Ishikawa (cell line): ENCODE results near the gene ACER3.

Source experiments
- CEBPB ChIP-seq: IDR thresholded peaks from 2 replicates; pipeline ENCODE4 v1.6.1; 2012
- CREB1 ChIP-seq: IDR thresholded peaks from 2 replicates; pipeline ENCODE4 v1.6.1; 2012; ENCODE audit warnings: low read depth
- EGR1 ChIP-seq: IDR thresholded peaks from 2 replicates; pipeline ENCODE4 v1.6.1; 2012
- EP300 ChIP-seq: IDR thresholded peaks from 2 replicates; pipeline ENCODE4 v1.6.1; 2012; ENCODE audit warnings: borderline replicate concordance
- FOXM1 ChIP-seq: IDR thresholded peaks from 2 replicates; pipeline ENCODE4 v1.6.1; 2012; ENCODE audit warnings: low read depth, borderline replicate concordance
- NFIC ChIP-seq: IDR thresholded peaks from 2 replicates; pipeline ENCODE4 v1.6.1; 2012
- RAD21 ChIP-seq: IDR thresholded peaks from 2 replicates; pipeline ENCODE4 v1.6.1; 2012; ENCODE audit warnings: low read depth
- TAF1 ChIP-seq: IDR thresholded peaks from 2 replicates; pipeline ENCODE4 v1.6.1; 2012; ENCODE audit warnings: low read depth, mild to moderate bottlenecking
- TCF12 ChIP-seq: IDR thresholded peaks from 2 replicates; pipeline ENCODE4 v1.6.1; 2012; ENCODE audit warnings: low read depth
- TEAD4 ChIP-seq: IDR thresholded peaks from 2 replicates; pipeline ENCODE4 v1.6.1; 2012
- YY1 ChIP-seq: IDR thresholded peaks from 2 replicates; pipeline ENCODE4 v1.6.1; 2012; ENCODE audit warnings: low read depth
- ZBTB7A ChIP-seq: IDR thresholded peaks from 2 replicates; pipeline ENCODE4 v1.6.1; 2012; ENCODE audit warnings: low read depth
- TF ChIP-seq, protein P1 (sequence below): IDR thresholded peaks from 2 replicates; pipeline ENCODE4 v1.6.1; 2012
- TF ChIP-seq, protein P2 (sequence below): IDR thresholded peaks from 2 replicates; pipeline ENCODE4 v1.6.1; 2012; ENCODE audit warnings: low read depth, mild to moderate bottlenecking
- TF ChIP-seq, protein P3 (sequence below): IDR thresholded peaks from 2 replicates; pipeline ENCODE4 v1.6.1; 2012

Gene ACER3

DNA sequence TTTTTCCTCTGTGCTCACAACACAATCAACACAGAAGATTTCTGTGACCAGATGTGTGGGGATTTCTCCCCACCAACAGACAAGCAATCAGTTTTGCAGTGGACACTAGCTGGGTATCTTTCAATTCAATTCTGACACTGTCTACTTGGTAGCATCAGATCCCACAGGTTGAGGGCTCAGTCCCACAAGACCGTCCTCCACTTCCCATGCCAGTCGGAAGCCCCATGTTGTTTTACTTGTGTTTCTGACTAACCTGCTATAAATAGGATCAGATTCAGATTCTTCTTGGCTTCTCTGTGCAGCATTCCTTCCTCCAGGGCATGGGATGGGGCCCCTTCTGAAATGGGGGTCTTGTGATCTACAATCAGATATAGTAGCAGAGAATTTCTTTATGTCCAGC, 19.6 kb downstream of the ACER3 start:
- TF ChIP-seq, protein P1, sequence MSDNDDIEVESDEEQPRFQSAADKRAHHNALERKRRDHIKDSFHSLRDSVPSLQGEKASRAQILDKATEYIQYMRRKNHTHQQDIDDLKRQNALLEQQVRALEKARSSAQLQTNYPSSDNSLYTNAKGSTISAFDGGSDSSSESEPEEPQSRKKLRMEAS = no peak
- no peak for TF ChIP-seq EP300
- TF ChIP-seq YY1 = no peak
- TF ChIP-seq, protein P2, sequence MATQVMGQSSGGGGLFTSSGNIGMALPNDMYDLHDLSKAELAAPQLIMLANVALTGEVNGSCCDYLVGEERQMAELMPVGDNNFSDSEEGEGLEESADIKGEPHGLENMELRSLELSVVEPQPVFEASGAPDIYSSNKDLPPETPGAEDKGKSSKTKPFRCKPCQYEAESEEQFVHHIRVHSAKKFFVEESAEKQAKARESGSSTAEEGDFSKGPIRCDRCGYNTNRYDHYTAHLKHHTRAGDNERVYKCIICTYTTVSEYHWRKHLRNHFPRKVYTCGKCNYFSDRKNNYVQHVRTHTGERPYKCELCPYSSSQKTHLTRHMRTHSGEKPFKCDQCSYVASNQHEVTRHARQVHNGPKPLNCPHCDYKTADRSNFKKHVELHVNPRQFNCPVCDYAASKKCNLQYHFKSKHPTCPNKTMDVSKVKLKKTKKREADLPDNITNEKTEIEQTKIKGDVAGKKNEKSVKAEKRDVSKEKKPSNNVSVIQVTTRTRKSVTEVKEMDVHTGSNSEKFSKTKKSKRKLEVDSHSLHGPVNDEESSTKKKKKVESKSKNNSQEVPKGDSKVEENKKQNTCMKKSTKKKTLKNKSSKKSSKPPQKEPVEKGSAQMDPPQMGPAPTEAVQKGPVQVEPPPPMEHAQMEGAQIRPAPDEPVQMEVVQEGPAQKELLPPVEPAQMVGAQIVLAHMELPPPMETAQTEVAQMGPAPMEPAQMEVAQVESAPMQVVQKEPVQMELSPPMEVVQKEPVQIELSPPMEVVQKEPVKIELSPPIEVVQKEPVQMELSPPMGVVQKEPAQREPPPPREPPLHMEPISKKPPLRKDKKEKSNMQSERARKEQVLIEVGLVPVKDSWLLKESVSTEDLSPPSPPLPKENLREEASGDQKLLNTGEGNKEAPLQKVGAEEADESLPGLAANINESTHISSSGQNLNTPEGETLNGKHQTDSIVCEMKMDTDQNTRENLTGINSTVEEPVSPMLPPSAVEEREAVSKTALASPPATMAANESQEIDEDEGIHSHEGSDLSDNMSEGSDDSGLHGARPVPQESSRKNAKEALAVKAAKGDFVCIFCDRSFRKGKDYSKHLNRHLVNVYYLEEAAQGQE = no peak
- TF ChIP-seq, protein P3, sequence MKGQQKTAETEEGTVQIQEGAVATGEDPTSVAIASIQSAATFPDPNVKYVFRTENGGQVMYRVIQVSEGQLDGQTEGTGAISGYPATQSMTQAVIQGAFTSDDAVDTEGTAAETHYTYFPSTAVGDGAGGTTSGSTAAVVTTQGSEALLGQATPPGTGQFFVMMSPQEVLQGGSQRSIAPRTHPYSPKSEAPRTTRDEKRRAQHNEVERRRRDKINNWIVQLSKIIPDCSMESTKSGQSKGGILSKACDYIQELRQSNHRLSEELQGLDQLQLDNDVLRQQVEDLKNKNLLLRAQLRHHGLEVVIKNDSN = no peak
- no peak for TF ChIP-seq TEAD4
- TF ChIP-seq FOXM1 = no peak
- no peak for TF ChIP-seq EGR1
- TF ChIP-seq NFIC = no peak
- TF ChIP-seq RAD21 = no peak
- TF ChIP-seq TAF1 = no peak
- TF ChIP-seq ZBTB7A = no peak
- no peak for TF ChIP-seq CREB1
- no peak for TF ChIP-seq TCF12
- no peak for TF ChIP-seq CEBPB

DNA sequence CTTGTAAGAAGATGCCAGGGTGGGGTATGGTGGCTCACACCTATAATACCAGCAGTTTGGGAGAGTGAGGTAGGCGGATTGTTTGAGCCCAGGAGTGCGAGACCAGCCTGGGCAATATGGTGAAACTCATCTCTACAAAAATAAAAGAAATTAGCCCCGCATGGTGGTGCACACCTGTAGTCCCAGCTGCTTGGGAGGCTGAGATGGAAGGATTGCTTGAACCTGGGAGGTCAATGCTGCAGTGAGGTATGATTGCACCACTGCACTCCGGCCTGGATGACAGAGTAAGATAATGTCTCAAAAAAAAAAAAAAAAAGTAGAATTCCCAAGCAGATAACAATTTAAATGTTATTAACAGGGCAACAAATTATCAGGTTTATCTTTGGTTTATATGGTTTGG, 20.2 kb downstream of the ACER3 start:
- TF ChIP-seq CREB1 (no peak), YY1 (no peak), NFIC (no peak), CEBPB (no peak), TAF1 (no peak), FOXM1 (no peak), TCF12 (no peak), RAD21 (no peak), ZBTB7A (no peak), TEAD4 (no peak)
- TF ChIP-seq, protein P2 = no peak

DNA sequence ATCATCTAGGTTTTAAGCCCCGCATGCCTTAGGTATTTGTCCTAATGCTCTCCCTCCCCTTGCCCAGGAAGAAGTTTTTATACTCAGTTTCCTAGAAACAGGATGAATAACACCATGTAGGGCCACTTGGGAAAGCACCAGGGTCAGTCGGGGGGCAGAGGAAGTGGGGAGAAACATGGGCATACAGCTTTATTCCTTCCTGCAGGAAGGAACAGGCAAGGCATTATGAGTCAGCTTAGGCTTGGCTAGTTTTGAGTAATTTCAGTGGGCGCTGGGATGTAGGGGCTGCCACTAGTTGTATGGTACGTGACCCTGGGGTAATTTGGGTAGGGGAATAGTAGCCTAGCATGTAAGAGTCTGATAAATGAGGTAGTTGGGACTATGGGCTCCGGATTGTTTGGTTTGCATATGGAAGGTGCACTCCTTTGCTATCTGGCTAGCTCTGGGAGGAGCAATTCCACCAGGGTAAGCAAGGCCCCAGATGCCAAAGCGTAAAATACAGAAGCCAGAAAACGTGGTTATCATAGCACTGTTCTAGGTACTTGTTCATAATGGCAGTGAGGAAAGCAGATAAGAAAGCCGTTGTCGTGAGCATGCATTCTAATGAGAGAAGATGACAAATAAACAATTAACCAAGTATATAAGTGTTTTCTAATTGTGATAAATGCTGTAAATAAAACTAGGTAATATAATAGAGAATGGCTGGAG, 24.8 kb downstream of the ACER3 start:
- no peak for TF ChIP-seq TCF12
- TF ChIP-seq RAD21 = no peak
- TF ChIP-seq TAF1 = no peak
- TF ChIP-seq TEAD4 = no peak
- TF ChIP-seq FOXM1 = no peak
- TF ChIP-seq CREB1 = no peak
- TF ChIP-seq EGR1 = no peak
- TF ChIP-seq EP300 = no peak

DNA sequence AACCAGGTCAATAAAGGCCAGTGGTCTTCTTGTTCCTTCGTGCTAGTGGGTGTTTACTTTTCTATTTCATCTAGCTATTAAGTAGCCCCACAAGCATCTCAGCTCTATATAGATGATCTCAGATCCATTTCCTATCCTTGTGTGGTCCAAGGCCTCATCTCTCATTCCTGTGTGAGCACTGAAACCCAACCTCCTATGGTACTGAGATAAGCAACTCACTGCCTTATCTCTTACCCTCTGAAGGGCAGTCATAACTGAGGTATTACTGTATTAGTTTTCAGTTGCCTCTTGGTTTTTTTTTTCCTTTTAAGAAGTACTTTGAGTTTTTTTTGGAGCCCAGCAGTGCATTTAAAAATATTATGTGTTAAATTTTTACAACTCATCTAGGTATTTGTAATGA, 28.3 kb downstream of the ACER3 start:
- TF ChIP-seq TAF1 (no peak), CEBPB (no peak), YY1 (no peak), CREB1 (no peak), FOXM1 (no peak), ZBTB7A (no peak), NFIC (no peak), RAD21 (no peak), TEAD4 (no peak), EGR1 (no peak), TCF12 (no peak), EP300 (no peak)
- TF ChIP-seq, protein P1 = no peak
- TF ChIP-seq, protein P3 = no peak
- TF ChIP-seq, protein P2 = no peak
